K562 (cell line): ENCODE results near the gene DHDH. TPM values are rescaled to one million over a fixed set of nuclear protein-coding genes. Genes with fewer than 3 reads are reported as not detected.

Experiments
- ATAC-seq: fragments of 200-7000 bp; cut with Tn5 transposase; 3 replicates; pipeline ENCODE4 v1.9.1; 2020; ENCODE audit warnings: moderate library complexity
- BruUV-seq: library from RNA; stranded (reverse); fragments of 400-500 nt; replicated peaks from 2 replicates; lab custom pipeline; 2021; lab: Mats Ljungman, UMichigan
- CTCF ChIA-PET: fragments of 300-600 bp; formaldehyde crosslinking; extraction: SDS; loops from one replicate; lab custom pipeline; 2021; ENCODE audit warnings: low intra/inter-chr PET ratio; lab: Yijun Ruan, JAX
- POLR2A ChIA-PET: fragments of 300-600, 350-650 bp; sonication (Branson Sonifier 250); formaldehyde crosslinking; extraction: SDS; loops from one replicate; lab custom pipeline; 2021; ENCODE audit warnings: antibody characterized with exemption, inconsistent platforms; lab: Yijun Ruan, JAX
- DNase-seq, 4 experiments: peaks; one replicate each; pipeline versions ENCODE4 v3.0.0 to v3.0.0-alpha.2; 2011 to 2018; ENCODE audit warnings: low spot score in 3 of 4, mixed read lengths in 3 of 4; ENCODE audit errors: extremely low read depth in 1 of 4
- FAIRE-seq: peaks from 2 replicates; lab custom pipeline; 2011; peaks lifted over from hg19 to GRCh38; lab: Jason Lieb, UNC
- H2AFZ ChIP-seq: 2 replicates; pipeline ENCODE4 v1.6.0; 2011; ENCODE audit warnings: low read depth, low read length, control low read depth, inconsistent platforms
- H3K27ac ChIP-seq: fragments of 200-600 bp; 3 replicates; pipeline ENCODE4 v1.8.0; 2011; ENCODE audit warnings: low read depth, mild to moderate bottlenecking, control low read depth, inconsistent platforms, low read length, moderate library complexity, mixed read lengths; ENCODE audit errors: extremely low read depth
- H3K27me3 ChIP-seq, 2 experiments: fragments of 300-600 bp in 1 of 2; 2 replicates in 1 of 2; 3 replicates in 1 of 2; pipeline versions ENCODE4 v1.6.0 to v1.8.0; 2011; ENCODE audit warnings: inconsistent platforms in 2 of 2, low read length in 2 of 2, mild to moderate bottlenecking in 1 of 2, mixed read lengths in 1 of 2, moderate library complexity in 1 of 2; ENCODE audit not compliant: control insufficient read depth in 2 of 2, insufficient read depth in 2 of 2
- H3K36me3 ChIP-seq: fragments of 300-600 bp; 3 replicates; pipeline ENCODE4 v1.8.0; 2011; ENCODE audit warnings: mild to moderate bottlenecking, low read length, inconsistent platforms; ENCODE audit not compliant: control insufficient read depth, insufficient read depth
- H3K4me1 ChIP-seq, 2 experiments: fragments of 200-600 bp in 1 of 2; replicated peaks in 1 of 2; 2 replicates in 1 of 2; 3 replicates in 1 of 2; pipeline versions ENCODE4 v1.5.1 to v1.8.0; 2011; ENCODE audit warnings: inconsistent platforms in 2 of 2, low read length in 2 of 2, mild to moderate bottlenecking in 1 of 2, mixed read lengths in 1 of 2, moderate library complexity in 1 of 2; ENCODE audit not compliant: control insufficient read depth in 2 of 2, insufficient read depth in 2 of 2
- H3K4me2 ChIP-seq: 2 replicates; pipeline ENCODE4 v1.6.1; 2011; ENCODE audit warnings: low read length, control low read depth, inconsistent platforms, mixed read lengths; ENCODE audit not compliant: insufficient read depth
- H3K4me3 ChIP-seq: fragments of 200-600 bp; sonication (generic), shearing (Covaris generic); 2 replicates; pipeline ENCODE4 v1.5.1; 2016; ENCODE audit warnings: control low read depth, inconsistent platforms
- H3K79me2 ChIP-seq: fragments of 200-600 bp; 3 replicates; pipeline ENCODE4 v1.8.0; 2011; ENCODE audit warnings: low read length, inconsistent platforms; ENCODE audit not compliant: control insufficient read depth, insufficient read depth
- H3K9ac ChIP-seq, 2 experiments: 2 replicates each; pipeline versions ENCODE4 v1.6.0 to v1.6.1; 2011; ENCODE audit warnings: low read depth in 2 of 2, low read length in 2 of 2, control low read depth in 1 of 2, inconsistent platforms in 1 of 2, mild to moderate bottlenecking in 1 of 2, mixed read lengths in 1 of 2; ENCODE audit not compliant: insufficient read depth in 1 of 2
- H3K9me1 ChIP-seq: one replicate; pipeline ENCODE4 v1.6.0; 2011; ENCODE audit warnings: inconsistent platforms, mild to moderate bottlenecking, low read length, moderate library complexity; ENCODE audit not compliant: control insufficient read depth, insufficient read depth
- H3K9me3 ChIP-seq: replicated peaks from 2 replicates; pipeline ENCODE4 v1.5.1; 2011; ENCODE audit warnings: low read depth, low read length, inconsistent platforms; ENCODE audit not compliant: control insufficient read depth, insufficient read depth
- H4K20me1 ChIP-seq: replicated peaks from 2 replicates; pipeline ENCODE4 v1.6.1; 2011; ENCODE audit warnings: low read length, inconsistent platforms, mixed read lengths; ENCODE audit not compliant: control insufficient read depth, insufficient read depth
- ARNT ChIP-seq, 2 experiments: fragments of 450-650 bp; IDR thresholded peaks; 2 replicates each; pipeline ENCODE4 v1.6.1; 2016; ENCODE audit warnings: mild to moderate bottlenecking in 1 of 2
- CBFA2T3 ChIP-seq: fragments of 450-650 bp; IDR thresholded peaks from 2 replicates; pipeline ENCODE4 v1.6.1; 2017
- DPF2 ChIP-seq: fragments of 450-650 bp; IDR thresholded peaks from 2 replicates; pipeline ENCODE4 v1.6.1; 2016
- EP400 ChIP-seq: fragments of 450-650 bp; IDR thresholded peaks from 2 replicates; pipeline ENCODE4 v1.6.1; 2017; ENCODE audit warnings: antibody characterized with exemption, mild to moderate bottlenecking, moderate library complexity
- FOXA1 ChIP-seq: fragments of 450-650 bp; IDR thresholded peaks from 2 replicates; pipeline ENCODE4 v1.6.1; 2016; ENCODE audit warnings: mild to moderate bottlenecking, borderline replicate concordance
- MEF2D ChIP-seq: conservative IDR thresholded peaks from 2 replicates; pipeline ENCODE4 v1.6.1; 2016; ENCODE audit warnings: low read depth, missing genetic modification characterization, missing compliant biosample characterization
- NR1H2 ChIP-seq: sonication (generic); formaldehyde crosslinking; IDR thresholded peaks from 2 replicates; pipeline ENCODE4 v1.4.0; 2020; ENCODE audit warnings: mild to moderate bottlenecking, missing genetic modification reagents
- PRPF4 ChIP-seq: fragments of 200-400 bp; formaldehyde crosslinking; IDR thresholded peaks from one replicate; pipeline ENCODE4 v1.6.1; 2017; ENCODE audit warnings: low read length, low read depth, mild to moderate bottlenecking; ENCODE audit not compliant: insufficient read depth, poor library complexity, severe bottlenecking
- RAD51 ChIP-seq: fragments of 450-650 bp; IDR thresholded peaks from 2 replicates; pipeline ENCODE4 v1.7.1; 2016; ENCODE audit warnings: low read depth, mild to moderate bottlenecking, borderline replicate concordance
- SIX5 ChIP-seq, 2 experiments: IDR thresholded peaks; 2 replicates each; pipeline ENCODE4 v1.6.1; 2011; ENCODE audit warnings: low read length in 2 of 2, borderline replicate concordance in 1 of 2, low read depth in 1 of 2, mild to moderate bottlenecking in 1 of 2, moderate library complexity in 1 of 2; ENCODE audit not compliant: insufficient read depth in 1 of 2
- TRIM24 ChIP-seq, 2 experiments: fragments of 450-650 bp; IDR thresholded peaks; 2 replicates each; pipeline ENCODE4 v1.6.1; 2016
- ZBTB1 ChIP-seq: sonication (generic); formaldehyde crosslinking; IDR thresholded peaks from 2 replicates; pipeline ENCODE4 v1.8.1; 2023; ENCODE audit warnings: missing genetic modification reagents, low read depth, mild to moderate bottlenecking, borderline replicate concordance
- ZKSCAN8 ChIP-seq: fragments of 200-800 bp; sonication (Bioruptor generic); IDR thresholded peaks from 2 replicates; pipeline ENCODE4 v1.6.1; 2016; ENCODE audit warnings: missing genetic modification characterization, missing compliant biosample characterization
- ZNF175 ChIP-seq: fragments of 200-800 bp; sonication (Bioruptor generic); IDR thresholded peaks from 2 replicates; pipeline ENCODE4 v1.6.1; 2016; ENCODE audit warnings: low read depth, mild to moderate bottlenecking, missing genetic modification characterization, missing compliant biosample characterization
- ZNF785 ChIP-seq: fragments of 250-450 bp; sonication (Bioruptor Pico); IDR thresholded peaks from 2 replicates; pipeline ENCODE4 v1.4.0; 2020; ENCODE audit warnings: mild to moderate bottlenecking
- WGBS: fragments of 100-300 bp; shearing (Covaris generic); methylation state at CpG from one replicate; pipeline ENCODE4 v1.1.6; 2016; ENCODE audit warnings: low coverage, mixed read lengths; ENCODE audit not compliant: insufficient coverage; ENCODE audit errors: missing lambda C conversion rate; 5-methylcytosine and 5-hydroxymethylcytosine counted together
- in situ Hi-C: fragments of 300-500 bp; cut with MboI; formaldehyde crosslinking; loops from 4 replicates; pipeline ENCODE4 v1.15.0; 2018; ENCODE audit warnings: inconsistent platforms, mixed read lengths
- intact Hi-C: fragments of 100-400 bp; cut with micrococcal nuclease; formaldehyde crosslinking; loops from 2 replicates; pipeline ENCODE4 v1.14.2; 2022
- polyA plus RNA-seq, 8 experiments: library from polyadenylated mRNA; depleted of rRNA in 4 of 8; stranded (reverse) in 5 of 8; unstranded in 3 of 8; fragments of >200 nt; fragmentation: Nextera tagmentation in 2 of 8; fragmentation: Illumina TruSeq in 1 of 8; extraction: Ambion mirVana in 2 of 8; extraction: Trizol in 1 of 8; gene quantifications; 2 replicates each; pipeline versions ENCODE4 v1.2.1 to v1.2.3, GENCODE V29; 2011 to 2014; ENCODE audit warnings: inconsistent platforms in 1 of 8, missing spikeins in 1 of 8
- total RNA-seq, 7 experiments: library from RNA; depleted of rRNA in 6 of 7; stranded (reverse); fragments of >200 nt in 6 of 7; fragmentation: Illumina TruSeq in 2 of 7; extraction: Trizol in 2 of 7; gene quantifications; 2 replicates each; pipeline versions ENCODE4 v1.2.1 to v1.2.3, GENCODE V29; 2011 to 2021; ENCODE audit warnings: low replicate concordance in 1 of 7
- TF ChIP-seq, protein P1 (sequence below): fragments of 250-450 bp; sonication (Bioruptor Pico); IDR thresholded peaks from 2 replicates; pipeline ENCODE4 v1.5.1; 2021; ENCODE audit warnings: mild to moderate bottlenecking
- TF ChIP-seq, protein P2 (sequence below): sonication (generic); formaldehyde crosslinking; IDR thresholded peaks from 2 replicates; pipeline ENCODE4 v1.8.0; 2022; ENCODE audit warnings: mild to moderate bottlenecking, missing genetic modification reagents, borderline replicate concordance
- TF ChIP-seq, protein P3 (sequence below): sonication (generic); formaldehyde crosslinking; IDR thresholded peaks from 2 replicates; pipeline ENCODE4 v1.8.1; 2023; ENCODE audit warnings: mild to moderate bottlenecking, missing genetic modification reagents, moderate library complexity

Gene DHDH
- total and polyA plus RNA-seq, 9 of the 15 experiments (the other 6 are each of a cell fraction or from before 2014, with no cell fraction given) = 0.37 to 1.9 (median 0.87) TPM

DNA sequence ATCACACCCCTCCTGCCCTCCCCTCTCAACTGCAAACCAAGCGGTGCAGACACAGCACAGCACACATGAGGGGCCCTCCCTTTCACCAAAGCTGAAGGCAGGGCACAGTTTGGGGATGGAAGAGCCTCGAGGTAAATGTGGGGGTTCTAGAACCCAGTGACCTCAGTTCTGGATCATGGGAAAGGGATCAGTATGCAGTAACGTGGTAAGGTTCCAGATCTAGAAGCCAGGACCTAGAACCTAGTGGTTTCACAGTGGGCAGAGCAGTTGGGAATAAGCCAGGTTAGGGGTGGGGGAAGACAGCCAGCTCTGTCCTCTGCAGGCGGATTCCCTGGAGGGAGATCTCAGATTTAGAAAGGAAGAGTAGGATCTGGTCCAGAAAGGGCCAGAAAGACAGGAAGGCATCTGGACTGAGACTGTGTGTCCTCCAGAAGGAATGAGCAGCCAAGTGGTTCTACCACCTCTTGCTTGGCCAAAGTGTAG, 34.7 kb downstream of the DHDH start:
- H3K9me3 ChIP-seq = no peaks in the 10 kb centered on the region
- intact Hi-C loops (loop anchor here (5.0 kb wide), 1 partner anchor 36 kb away; the partner anchor contains the start of gene DHDH), in situ Hi-C loops (loop anchor here (10.0 kb wide), 1 partner anchor 93 kb away; the partner anchor contains the start of gene PPP1R15A)
- no peak overlapping the region for H3K4me3 ChIP-seq
- WGBS = 53% methylated on average over 4 of the region's 4 CpGs
- ChIA-PET POLR2A (interaction anchor here (0.6 to 14.5 kb wide), 28 partner anchors 8 to 521 kb away, joined by 3 to 439 read pairs (median 12); partner anchors contain the start of genes BAX, DHDH, GYS1 and HSD17B14), CTCF (interaction anchor here (0.6 kb wide), 2 partner anchors 13 to 332 kb away, joined by 3 to 6 read pairs; no protein-coding TSS in a partner anchor)
- no peak overlapping the region for H2AFZ ChIP-seq
- no TSS peak for BruUV-seq
- FAIRE-seq = no peak
- no peaks in the 10 kb centered on the region for H3K27me3 ChIP-seq
- peak overlapping the region; percentile 82; the same call in 2 of the 3 replicates for H3K27ac ChIP-seq
- peaks cover 61% of the 10 kb centered on the region for H3K36me3 ChIP-seq
- no peak for DNase-seq
- ATAC-seq = no peak; the same call in 2 of the 3 replicates
- peaks cover 42% of the 10 kb centered on the region for H3K79me2 ChIP-seq
- H4K20me1 ChIP-seq = peaks cover 21% of the 10 kb centered on the region
- H3K9ac ChIP-seq = peak overlapping the region; percentile 90 to 91; a peak in 3 of 4 replicates
- no peaks in the 10 kb centered on the region for H3K9me1 ChIP-seq
- H3K4me1 ChIP-seq = peaks cover 32 to 50% of the 10 kb centered on the region in 2 experiments
- H3K4me2 ChIP-seq = peak overlapping the region; percentile 99
- TF ChIP-seq SIX5 (IDR thresholded peaks at IDR 0.05; ENCODE audit: borderline replicate concordance in 1 of 2, insufficient read depth in 1 of 2, low read depth in 1 of 2, low read length in 2 of 2) (no peak), ZNF785 (CRISPR knock-in tag) (no peak), FOXA1 (no peak), ZNF175 (CRISPR knock-in tag) (no peak), RAD51 (no peak), CBFA2T3 (no peak), ARNT (IDR thresholded peaks at IDR 0.05) (peak in 1 of 2 experiments; percentile 99; a peak in 2 of 4 replicates), NR1H2 (CRISPR knock-in tag) (no peak), MEF2D (tag) (no peak), PRPF4 (no peak), DPF2 (no peak), ZKSCAN8 (CRISPR knock-in tag) (no peak), ZBTB1 (CRISPR knock-in tag) (no peak), EP400 (no peak), TRIM24 (IDR thresholded peaks at IDR 0.05) (peak in 1 of 2 experiments; percentile 6; a peak in 1 of 4 replicates)
- TF ChIP-seq, protein P1, sequence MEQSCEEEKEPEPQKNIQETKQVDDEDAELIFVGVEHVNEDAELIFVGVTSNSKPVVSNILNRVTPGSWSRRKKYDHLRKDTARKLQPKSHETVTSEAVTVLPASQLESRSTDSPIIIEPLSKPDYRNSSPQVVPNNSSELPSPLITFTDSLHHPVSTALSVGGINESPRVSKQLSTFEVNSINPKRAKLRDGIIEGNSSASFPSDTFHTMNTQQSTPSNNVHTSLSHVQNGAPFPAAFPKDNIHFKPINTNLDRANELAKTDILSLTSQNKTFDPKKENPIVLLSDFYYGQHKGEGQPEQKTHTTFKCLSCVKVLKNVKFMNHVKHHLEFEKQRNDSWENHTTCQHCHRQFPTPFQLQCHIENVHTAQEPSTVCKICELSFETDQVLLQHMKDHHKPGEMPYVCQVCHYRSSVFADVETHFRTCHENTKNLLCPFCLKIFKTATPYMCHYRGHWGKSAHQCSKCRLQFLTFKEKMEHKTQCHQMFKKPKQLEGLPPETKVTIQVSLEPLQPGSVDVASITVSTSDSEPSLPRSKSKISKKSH = no peak
- TF ChIP-seq, protein P2, sequence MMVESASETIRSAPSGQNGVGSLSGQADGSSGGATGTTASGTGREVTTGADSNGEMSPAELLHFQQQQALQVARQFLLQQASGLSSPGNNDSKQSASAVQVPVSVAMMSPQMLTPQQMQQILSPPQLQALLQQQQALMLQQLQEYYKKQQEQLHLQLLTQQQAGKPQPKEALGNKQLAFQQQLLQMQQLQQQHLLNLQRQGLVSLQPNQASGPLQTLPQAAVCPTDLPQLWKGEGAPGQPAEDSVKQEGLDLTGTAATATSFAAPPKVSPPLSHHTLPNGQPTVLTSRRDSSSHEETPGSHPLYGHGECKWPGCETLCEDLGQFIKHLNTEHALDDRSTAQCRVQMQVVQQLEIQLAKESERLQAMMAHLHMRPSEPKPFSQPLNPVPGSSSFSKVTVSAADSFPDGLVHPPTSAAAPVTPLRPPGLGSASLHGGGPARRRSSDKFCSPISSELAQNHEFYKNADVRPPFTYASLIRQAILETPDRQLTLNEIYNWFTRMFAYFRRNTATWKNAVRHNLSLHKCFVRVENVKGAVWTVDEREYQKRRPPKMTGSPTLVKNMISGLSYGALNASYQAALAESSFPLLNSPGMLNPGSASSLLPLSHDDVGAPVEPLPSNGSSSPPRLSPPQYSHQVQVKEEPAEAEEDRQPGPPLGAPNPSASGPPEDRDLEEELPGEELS (CRISPR knock-in tag) = peak; percentile 86; the same call in 1 of the 2 replicates
- TF ChIP-seq, protein P3, sequence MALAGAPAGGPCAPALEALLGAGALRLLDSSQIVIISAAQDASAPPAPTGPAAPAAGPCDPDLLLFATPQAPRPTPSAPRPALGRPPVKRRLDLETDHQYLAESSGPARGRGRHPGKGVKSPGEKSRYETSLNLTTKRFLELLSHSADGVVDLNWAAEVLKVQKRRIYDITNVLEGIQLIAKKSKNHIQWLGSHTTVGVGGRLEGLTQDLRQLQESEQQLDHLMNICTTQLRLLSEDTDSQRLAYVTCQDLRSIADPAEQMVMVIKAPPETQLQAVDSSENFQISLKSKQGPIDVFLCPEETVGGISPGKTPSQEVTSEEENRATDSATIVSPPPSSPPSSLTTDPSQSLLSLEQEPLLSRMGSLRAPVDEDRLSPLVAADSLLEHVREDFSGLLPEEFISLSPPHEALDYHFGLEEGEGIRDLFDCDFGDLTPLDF (CRISPR knock-in tag) = 0 out of 2 replicates have a peak, but pooled peaks have one; percentile 17
